WTC11 (cell line): Measurements from ENCODE around the gene GIT1.

Experiments
- CREB1 ChIP-seq: sonication (generic); formaldehyde crosslinking; IDR thresholded peaks from 2 replicates; pipeline ENCODE4 v1.8.0; 2023; ENCODE audit warnings: mild to moderate bottlenecking, missing genetic modification reagents
- FOXJ3 ChIP-seq: sonication (generic); formaldehyde crosslinking; IDR thresholded peaks from 2 replicates; pipeline ENCODE4 v1.9.0; 2021; ENCODE audit warnings: missing genetic modification reagents, mild to moderate bottlenecking, borderline replicate concordance
- IRF2 ChIP-seq: sonication (generic); formaldehyde crosslinking; IDR thresholded peaks from 2 replicates; pipeline ENCODE4 v1.8.0; 2022; ENCODE audit warnings: low read depth, missing genetic modification reagents, borderline replicate concordance
- NFE2L1 ChIP-seq: sonication (generic); formaldehyde crosslinking; IDR thresholded peaks from 2 replicates; pipeline ENCODE4 v1.8.1; 2023; ENCODE audit warnings: missing genetic modification reagents
- NFYB ChIP-seq: sonication (generic); formaldehyde crosslinking; conservative IDR thresholded peaks from 2 replicates; pipeline ENCODE4 v1.8.0; 2022; ENCODE audit warnings: low read depth, missing genetic modification reagents
- SP1 ChIP-seq: sonication (generic); formaldehyde crosslinking; conservative IDR thresholded peaks from 2 replicates; pipeline ENCODE4 v1.8.1; 2022; ENCODE audit warnings: missing genetic modification reagents
- ZNF138 ChIP-seq: sonication (generic); formaldehyde crosslinking; conservative IDR thresholded peaks from 2 replicates; pipeline ENCODE4 v1.8.1; 2022; ENCODE audit warnings: mild to moderate bottlenecking, moderate library complexity, missing genetic modification reagents
- ZNF263 ChIP-seq: sonication (generic); formaldehyde crosslinking; IDR thresholded peaks from 2 replicates; pipeline ENCODE4 v1.8.1; 2022; ENCODE audit warnings: low read depth, mild to moderate bottlenecking, moderate library complexity, missing genetic modification reagents
- ZNF317 ChIP-seq: sonication (generic); formaldehyde crosslinking; IDR thresholded peaks from 2 replicates; pipeline ENCODE4 v1.8.1; 2023; ENCODE audit warnings: low read depth, mild to moderate bottlenecking, moderate library complexity, missing genetic modification reagents, borderline replicate concordance
- TF ChIP-seq, protein P1 (sequence below): sonication (generic); formaldehyde crosslinking; IDR thresholded peaks from 2 replicates; pipeline ENCODE4 v1.8.1; 2023; ENCODE audit warnings: mild to moderate bottlenecking, missing genetic modification reagents, borderline replicate concordance
- TF ChIP-seq, protein P2 (sequence below): sonication (generic); formaldehyde crosslinking; IDR thresholded peaks from 2 replicates; pipeline ENCODE4 v1.8.0; 2022; ENCODE audit warnings: mild to moderate bottlenecking, missing genetic modification reagents
- TF ChIP-seq, protein P3 (sequence below): fragments of 200-600 bp; IDR thresholded peaks from 2 replicates; pipeline ENCODE4 v1.8.0; 2022; ENCODE audit warnings: antibody characterized with exemption
- TF ChIP-seq, protein P4 (sequence below): sonication (generic); formaldehyde crosslinking; IDR thresholded peaks from 2 replicates; pipeline ENCODE4 v1.8.1; 2022; ENCODE audit warnings: missing genetic modification reagents, borderline replicate concordance

DNA sequence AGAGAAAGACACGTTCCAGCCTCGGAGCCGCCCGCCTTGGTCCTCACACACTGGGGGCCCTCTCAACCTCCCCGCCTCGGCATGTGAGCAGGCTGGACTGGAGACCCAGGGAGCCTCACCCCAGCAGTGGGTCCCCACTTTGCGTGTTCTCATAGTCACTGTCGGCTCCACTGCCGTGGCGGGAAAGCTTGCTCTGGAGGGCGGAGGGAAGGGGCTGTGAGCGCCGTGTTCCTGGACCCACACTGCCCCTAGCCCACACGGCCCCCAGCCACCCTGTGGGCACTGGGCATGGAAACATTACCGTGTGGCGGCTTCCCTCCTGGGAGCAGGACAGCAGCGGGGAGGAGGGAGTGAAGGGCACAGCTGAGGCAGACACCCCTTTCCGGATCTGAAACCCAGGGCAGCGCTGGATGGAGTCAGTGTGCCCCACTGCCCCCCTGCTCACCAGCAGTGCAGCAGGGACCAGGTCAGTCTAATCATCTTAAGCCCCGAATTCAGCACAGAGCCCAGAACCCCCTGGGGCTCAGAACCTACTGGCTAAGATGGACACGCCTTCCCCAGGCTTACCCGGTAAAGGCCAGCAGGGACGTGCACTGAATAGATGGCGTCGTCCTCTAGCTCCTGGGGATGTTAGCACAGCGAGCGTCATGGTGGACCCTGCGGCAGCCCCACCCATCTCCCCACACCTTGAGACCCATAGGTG is 13.8 kb downstream of the GIT1 start:
- TF ChIP-seq ZNF317 (CRISPR knock-in tag) = no peak
- no peak for TF ChIP-seq NFYB (CRISPR knock-in tag)
- TF ChIP-seq ZNF263 (CRISPR knock-in tag) = no peak
- no peak for TF ChIP-seq NFE2L1 (CRISPR knock-in tag)
- no peak for TF ChIP-seq IRF2 (CRISPR knock-in tag)
- TF ChIP-seq, protein P1, sequence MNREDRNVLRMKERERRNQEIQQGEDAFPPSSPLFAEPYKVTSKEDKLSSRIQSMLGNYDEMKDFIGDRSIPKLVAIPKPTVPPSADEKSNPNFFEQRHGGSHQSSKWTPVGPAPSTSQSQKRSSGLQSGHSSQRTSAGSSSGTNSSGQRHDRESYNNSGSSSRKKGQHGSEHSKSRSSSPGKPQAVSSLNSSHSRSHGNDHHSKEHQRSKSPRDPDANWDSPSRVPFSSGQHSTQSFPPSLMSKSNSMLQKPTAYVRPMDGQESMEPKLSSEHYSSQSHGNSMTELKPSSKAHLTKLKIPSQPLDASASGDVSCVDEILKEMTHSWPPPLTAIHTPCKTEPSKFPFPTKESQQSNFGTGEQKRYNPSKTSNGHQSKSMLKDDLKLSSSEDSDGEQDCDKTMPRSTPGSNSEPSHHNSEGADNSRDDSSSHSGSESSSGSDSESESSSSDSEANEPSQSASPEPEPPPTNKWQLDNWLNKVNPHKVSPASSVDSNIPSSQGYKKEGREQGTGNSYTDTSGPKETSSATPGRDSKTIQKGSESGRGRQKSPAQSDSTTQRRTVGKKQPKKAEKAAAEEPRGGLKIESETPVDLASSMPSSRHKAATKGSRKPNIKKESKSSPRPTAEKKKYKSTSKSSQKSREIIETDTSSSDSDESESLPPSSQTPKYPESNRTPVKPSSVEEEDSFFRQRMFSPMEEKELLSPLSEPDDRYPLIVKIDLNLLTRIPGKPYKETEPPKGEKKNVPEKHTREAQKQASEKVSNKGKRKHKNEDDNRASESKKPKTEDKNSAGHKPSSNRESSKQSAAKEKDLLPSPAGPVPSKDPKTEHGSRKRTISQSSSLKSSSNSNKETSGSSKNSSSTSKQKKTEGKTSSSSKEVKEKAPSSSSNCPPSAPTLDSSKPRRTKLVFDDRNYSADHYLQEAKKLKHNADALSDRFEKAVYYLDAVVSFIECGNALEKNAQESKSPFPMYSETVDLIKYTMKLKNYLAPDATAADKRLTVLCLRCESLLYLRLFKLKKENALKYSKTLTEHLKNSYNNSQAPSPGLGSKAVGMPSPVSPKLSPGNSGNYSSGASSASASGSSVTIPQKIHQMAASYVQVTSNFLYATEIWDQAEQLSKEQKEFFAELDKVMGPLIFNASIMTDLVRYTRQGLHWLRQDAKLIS = no peak
- TF ChIP-seq, protein P2, sequence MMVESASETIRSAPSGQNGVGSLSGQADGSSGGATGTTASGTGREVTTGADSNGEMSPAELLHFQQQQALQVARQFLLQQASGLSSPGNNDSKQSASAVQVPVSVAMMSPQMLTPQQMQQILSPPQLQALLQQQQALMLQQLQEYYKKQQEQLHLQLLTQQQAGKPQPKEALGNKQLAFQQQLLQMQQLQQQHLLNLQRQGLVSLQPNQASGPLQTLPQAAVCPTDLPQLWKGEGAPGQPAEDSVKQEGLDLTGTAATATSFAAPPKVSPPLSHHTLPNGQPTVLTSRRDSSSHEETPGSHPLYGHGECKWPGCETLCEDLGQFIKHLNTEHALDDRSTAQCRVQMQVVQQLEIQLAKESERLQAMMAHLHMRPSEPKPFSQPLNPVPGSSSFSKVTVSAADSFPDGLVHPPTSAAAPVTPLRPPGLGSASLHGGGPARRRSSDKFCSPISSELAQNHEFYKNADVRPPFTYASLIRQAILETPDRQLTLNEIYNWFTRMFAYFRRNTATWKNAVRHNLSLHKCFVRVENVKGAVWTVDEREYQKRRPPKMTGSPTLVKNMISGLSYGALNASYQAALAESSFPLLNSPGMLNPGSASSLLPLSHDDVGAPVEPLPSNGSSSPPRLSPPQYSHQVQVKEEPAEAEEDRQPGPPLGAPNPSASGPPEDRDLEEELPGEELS (CRISPR knock-in tag) = no peak
- TF ChIP-seq, protein P3, sequence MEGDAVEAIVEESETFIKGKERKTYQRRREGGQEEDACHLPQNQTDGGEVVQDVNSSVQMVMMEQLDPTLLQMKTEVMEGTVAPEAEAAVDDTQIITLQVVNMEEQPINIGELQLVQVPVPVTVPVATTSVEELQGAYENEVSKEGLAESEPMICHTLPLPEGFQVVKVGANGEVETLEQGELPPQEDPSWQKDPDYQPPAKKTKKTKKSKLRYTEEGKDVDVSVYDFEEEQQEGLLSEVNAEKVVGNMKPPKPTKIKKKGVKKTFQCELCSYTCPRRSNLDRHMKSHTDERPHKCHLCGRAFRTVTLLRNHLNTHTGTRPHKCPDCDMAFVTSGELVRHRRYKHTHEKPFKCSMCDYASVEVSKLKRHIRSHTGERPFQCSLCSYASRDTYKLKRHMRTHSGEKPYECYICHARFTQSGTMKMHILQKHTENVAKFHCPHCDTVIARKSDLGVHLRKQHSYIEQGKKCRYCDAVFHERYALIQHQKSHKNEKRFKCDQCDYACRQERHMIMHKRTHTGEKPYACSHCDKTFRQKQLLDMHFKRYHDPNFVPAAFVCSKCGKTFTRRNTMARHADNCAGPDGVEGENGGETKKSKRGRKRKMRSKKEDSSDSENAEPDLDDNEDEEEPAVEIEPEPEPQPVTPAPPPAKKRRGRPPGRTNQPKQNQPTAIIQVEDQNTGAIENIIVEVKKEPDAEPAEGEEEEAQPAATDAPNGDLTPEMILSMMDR = no peak
- TF ChIP-seq CREB1 = no peak
- no peak for TF ChIP-seq ZNF138 (CRISPR knock-in tag)
- no peak for TF ChIP-seq SP1 (CRISPR knock-in tag)
- TF ChIP-seq, protein P4, sequence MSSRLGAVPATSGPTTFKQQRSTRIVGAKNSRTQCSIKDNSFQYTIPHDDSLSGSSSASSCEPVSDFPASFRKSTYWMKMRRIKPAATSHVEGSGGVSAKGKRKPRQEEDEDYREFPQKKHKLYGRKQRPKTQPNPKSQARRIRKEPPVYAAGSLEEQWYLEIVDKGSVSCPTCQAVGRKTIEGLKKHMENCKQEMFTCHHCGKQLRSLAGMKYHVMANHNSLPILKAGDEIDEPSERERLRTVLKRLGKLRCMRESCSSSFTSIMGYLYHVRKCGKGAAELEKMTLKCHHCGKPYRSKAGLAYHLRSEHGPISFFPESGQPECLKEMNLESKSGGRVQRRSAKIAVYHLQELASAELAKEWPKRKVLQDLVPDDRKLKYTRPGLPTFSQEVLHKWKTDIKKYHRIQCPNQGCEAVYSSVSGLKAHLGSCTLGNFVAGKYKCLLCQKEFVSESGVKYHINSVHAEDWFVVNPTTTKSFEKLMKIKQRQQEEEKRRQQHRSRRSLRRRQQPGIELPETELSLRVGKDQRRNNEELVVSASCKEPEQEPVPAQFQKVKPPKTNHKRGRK (CRISPR knock-in tag) = no peak
- no peak for TF ChIP-seq FOXJ3 (CRISPR knock-in tag)
